Right ventricle myocardium superior (tissue), 1 donor: ENCODE measurements around the gene MARCHF10. TPM values are rescaled to one million over a fixed set of nuclear protein-coding genes. Genes with fewer than 3 reads are reported as not detected.

Experiments
- ATAC-seq: fragments of 200-7000 bp; cut with Tn5 transposase; one replicate; pipeline ENCODE4 v1.9.1; 2020; ENCODE audit warnings: mild to moderate bottlenecking; ENCODE audit not compliant: poor library complexity
- DNase-seq: peaks from one replicate; pipeline ENCODE4 v3.0.0-alpha.2; 2020
- intact Hi-C: fragments of 100-400 bp; cut with DNase I; formaldehyde crosslinking; loops from one replicate; pipeline ENCODE4 v1.11.2; 2022
- total RNA-seq: library from RNA; stranded (reverse); fragmentation: NEBNext Ultra II Directional; extraction: Animal tissue kit (Norgen Biotek cat#: 25700); gene quantifications from one replicate; pipeline ENCODE4 v1.2.1, GENCODE V29; 2021
- donor health status: DM: no; HTN: yes; CAD: no; lungs with severe emphysema.

The MARCHF10 gene
- total RNA-seq, 1 donor from 2014 or later = not detected

DNA sequence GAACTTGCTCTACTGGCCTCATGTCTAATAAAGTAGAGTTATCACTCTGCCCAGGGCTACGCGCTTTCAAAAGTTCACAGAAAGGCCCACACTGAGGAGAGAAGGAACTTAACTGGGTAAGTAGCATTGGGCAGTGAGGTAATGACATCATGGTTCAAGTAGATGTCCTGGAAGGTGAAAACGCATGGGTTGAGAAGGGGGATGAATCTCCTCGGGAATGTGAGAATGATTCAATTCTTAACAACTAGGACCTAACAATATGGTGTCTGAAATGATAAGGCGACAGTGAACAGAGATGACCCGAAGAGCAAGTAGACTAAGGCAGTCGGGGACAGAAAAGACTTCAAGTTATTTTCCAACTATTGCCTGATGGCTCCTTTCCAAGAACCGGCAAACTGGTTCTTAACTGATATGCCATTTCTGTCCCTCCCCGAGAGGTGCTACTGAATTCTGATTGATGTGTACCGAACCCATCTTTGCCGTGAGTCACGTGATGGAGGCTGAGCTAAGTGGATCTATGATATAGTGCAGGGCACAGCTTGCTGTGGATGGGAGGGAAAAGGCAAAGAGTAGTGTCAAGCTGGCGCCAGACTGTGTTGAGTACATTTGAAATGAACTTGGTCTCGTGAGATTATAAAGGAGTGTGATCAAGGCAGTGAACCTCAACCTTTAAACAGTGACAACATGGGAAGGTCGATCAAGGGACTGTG is 44.1 kb downstream of the MARCHF10 start:
- no peak for ATAC-seq
- intact Hi-C loops = no loop called here
- DNase-seq = no peak

DNA sequence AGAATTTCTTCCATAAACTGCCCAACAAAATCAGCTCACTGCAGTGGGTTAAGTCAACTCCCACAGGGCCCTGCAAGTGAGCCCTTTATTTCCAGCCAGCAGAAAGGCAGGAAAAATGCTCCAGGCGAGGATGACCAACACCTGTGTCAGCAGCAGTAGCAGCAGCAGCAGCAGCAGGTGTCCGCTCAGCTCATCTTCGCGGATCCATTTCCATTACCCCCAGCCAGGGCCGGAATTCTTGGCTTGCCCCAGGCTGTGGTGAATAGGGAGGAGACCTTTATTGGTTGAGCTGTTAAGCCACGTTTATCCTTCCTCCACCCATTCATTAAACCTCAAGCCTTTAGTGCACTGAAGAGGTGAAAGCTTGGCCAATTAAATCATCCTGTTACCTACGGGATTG is 46.2 kb downstream of the MARCHF10 start:
- no peak for DNase-seq
- intact Hi-C loops = no loop called here
- ATAC-seq = no peak

DNA sequence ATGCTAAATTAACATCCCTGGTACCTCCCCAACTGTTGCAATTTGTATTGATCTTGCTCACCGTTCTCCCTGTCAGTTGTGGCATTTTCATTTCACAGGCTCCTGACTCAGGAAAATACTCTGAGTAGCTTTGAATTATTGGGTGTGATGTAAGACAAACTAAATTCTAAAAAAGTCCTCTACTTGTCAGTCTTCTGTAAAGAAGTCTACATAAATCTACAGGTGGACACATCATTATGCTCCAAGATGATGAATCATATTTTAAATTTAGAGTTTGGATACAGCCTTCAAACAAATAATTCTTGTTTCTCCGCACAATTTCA is 47.2 kb downstream of the MARCHF10 start:
- ATAC-seq (no peak), DNase-seq (no peak)
- intact Hi-C loops = no loop called here

DNA sequence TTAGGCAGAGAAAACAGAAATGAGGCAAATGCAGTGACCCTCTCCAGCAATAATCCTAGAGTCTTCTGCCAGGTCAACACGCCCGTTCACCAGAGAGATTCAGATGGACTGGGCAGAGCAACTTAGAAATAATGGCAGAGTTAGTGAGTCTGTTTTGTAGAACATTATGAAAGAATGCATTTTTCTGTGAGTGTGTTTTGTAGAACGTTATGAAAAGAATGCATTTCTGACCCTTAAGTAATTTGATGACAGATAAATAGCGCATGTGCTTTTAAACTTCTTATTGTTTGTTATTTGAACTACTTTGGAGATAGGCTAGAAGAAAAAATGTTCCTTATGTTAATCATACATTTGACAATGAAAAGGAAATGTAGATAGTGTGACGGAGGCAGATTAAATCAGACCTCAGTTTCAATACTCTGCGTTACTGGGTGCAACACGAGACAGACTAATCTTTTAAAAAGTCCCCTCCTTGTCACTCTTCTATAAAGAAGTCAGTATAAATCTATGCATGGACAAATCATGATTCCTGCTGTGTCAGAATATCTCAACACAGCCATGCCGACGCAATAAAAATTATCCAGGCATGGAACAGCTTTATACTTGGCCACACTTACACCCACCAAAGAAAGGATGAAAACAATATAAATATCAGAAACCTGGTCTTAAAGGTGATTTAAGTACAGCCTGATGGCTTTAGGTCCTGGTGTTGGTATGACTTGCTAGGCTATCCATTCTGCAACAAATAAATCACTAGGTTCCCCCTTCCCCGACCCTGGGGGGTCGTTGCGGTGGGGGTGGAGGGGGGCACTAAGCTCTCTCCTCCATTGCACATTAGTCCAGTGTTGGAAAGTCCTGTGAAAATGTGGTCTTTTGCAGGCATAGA is 47.8 kb downstream of the MARCHF10 start:
- intact Hi-C loops = no loop called here

DNA sequence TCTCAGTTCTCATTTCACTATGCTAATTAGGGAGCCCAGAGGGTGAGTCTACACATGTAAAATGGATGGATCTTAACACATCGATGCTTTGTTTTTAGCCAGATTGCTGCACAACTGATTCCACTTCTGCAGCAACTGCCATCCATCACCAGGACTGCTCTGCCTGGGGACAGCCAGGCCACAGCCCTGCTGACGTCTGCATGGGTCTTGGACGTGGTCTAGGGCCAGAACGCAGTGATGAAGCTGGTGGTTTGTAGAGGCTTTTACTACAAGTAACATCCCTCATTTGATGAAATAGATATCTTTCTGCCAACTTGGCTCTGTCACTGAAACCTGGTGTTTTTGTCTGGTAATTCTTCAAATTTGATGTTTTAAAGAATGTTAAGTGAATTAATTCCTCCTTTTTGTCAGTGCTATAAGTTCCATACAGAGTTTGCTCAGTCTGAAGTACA is 50.6 kb downstream of the MARCHF10 start:
- intact Hi-C loops = no loop called here
- DNase-seq (no peak), ATAC-seq (no peak)

More for the DNA sequence above, 47.8 kb downstream of the MARCHF10 start:
- DNase-seq (no peak), ATAC-seq (no peak)

DNA sequence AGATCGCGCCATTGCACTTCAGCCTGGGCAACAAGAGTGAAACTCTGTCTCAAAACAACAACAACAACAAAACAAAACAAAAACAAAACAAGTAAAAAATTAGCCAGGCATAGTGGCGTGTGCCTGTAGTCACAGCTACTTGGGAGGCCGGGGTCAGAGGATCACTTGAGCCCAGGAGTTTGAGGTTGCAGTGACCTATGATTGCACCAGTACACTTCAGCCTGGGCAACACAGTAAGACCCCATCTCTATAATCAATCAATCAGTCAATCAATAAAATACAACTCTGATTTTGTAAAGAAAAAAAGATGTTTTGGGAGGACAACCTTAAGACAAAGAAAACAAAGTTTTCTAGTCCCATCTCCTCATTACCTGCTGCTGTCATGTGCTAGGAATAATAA is 51.9 kb downstream of the MARCHF10 start:
- no peak for ATAC-seq
- intact Hi-C loops = no loop called here
- no peak for DNase-seq

DNA sequence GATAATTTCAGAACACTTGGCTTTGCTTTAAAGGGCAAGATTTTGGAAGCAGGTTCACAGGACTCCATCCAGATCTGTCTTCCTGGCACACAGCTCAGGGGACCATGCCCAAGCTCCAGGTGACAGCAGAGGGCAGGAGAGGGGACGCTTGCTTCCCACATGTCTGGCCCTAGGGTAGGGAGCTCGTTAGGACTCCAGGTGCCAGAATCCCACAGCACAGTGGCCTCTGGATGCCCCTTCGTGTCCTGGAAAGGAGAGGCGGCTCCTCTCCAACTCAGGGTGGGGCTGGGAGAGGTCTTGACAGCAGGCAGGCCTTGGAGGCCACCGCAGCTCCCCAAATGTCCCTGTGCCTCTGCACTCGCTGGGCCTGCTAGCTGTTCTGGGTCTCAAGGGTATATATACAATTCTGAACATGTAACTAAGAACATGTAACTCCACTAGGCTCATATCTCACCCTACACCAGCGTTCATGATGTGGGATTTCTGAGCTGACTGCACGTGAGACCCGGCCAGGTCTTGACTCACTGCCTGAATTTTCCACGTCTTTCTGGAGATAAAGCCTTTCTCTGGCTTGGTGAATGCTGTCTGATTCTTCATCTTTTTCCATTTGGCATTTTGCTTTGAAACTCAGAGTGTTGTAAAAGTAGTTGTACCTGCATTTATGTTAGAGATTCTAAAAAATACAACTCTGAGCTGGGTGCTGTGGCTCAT is 52.8 kb downstream of the MARCHF10 start:
- DNase-seq (peak; percentile 44), ATAC-seq (peak; percentile 48)
- intact Hi-C loops = no loop called here

DNA sequence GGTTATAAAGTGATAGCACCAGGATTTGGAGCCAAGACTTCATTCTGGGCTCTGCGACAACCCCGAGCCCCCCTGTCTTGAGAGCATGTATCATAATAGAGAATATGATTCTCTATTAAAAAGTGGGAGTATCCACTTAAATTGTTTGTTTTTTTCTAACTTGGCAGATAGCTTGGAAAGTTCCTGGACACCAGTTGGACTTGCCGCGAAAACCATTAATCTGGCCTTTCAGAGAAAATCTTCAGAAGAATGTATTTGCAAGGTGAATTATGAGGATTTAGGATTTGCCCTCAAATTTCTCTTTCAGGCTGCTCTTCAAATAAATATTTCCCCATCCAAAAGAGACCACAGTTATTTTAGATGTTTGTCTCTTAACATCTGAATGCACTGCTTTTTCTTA is 53.5 kb downstream of the MARCHF10 start:
- intact Hi-C loops = no loop called here
- DNase-seq (no peak), ATAC-seq (no peak)

DNA sequence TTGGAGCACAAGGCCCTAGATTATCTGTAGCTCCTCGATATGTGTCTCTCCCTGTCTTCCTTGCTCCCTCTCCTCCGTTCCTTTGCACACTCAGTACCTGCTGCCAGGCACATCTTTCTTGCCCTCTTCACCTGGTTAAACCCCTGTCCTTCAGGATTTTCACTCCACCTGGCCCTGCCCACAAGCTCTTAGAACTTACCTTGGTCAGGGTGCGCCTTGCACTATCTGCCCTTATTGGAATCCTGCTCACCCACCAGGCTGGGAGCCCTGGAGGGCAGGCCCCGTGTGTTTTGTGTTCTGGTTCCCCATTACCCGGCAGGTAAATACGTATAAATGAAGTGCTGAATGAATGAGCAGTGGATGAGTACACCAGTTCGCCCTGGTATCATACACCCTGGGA is 54.6 kb downstream of the MARCHF10 start:
- ATAC-seq = no peak
- intact Hi-C loops = no loop called here

DNA sequence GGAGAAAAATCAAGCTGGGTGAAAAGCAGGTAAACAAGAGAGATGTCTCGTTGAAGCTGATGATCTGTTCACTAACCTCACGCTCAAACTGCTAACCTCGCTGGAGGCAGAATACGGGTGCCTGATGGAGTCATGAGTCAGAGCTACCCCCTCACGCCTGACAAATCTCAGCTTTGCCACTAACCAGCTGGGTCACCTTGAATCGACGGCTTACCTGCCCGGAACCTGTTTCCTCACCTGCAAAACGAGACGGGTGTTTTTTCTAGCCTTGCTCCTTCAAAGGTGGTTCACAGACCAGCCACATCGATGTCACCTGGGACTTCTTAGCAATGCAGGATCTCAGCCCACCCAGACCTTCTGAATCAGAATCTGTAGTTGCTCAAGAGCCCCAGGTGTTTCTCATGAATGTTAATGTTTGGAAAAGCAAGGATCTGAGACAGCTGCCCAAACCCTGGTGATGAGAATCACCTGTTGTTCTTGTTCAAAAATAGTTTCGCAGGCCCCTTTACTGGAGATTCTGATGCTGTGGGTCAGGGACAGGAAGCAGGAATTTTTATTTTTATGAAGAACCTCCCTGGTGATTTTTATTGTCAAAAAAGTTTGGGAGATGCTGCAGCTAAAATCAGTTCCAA is 56.9 kb downstream of the MARCHF10 start:
- intact Hi-C loops = no loop called here
- no peak for ATAC-seq
- DNase-seq = no peak

More for the DNA sequence above, 54.6 kb downstream of the MARCHF10 start:
- no peak for DNase-seq

DNA sequence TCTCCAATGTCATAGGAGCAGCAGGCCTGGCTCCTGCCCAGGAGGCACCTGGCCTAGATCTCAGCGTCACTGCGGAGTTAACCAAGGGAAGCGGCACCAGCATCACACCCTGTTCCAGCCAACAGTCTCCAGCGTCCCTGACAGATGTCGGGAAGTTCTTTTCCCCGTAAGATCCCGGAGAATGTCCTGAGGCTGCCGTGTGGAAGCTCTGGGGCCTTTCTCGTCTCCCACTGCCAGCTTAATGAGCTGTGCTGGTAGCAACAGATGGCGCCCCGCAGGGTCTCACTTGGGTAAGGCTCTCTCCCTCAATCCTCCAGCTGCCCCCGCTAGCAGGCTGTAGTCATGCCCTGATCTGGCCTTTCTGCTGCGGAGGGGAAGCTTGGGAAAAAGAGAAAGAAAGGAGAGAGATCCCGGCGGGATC is 57.5 kb downstream of the MARCHF10 start:
- intact Hi-C loops = no loop called here
- ATAC-seq (no peak), DNase-seq (no peak)

DNA sequence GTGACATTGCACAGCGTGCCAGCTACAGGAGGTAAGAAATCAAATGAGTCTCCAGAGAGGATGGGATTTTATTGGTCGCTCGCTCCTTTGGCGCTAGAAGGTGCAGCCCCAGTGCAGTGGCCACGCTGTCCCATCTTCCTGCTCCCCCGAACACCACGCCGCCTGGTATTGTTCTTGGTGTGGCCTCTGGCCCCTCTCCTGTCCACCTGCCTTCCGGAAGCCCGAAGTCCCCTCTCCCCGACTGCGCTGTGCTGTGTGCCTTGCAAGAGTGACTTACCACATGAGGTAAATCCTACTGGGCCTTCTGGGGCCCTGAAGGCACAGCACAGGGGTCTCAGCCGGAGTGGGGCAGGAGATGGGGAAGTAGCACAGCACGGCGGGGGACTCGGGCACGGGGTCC is 58.2 kb downstream of the MARCHF10 start:
- no peak for DNase-seq
- ATAC-seq = no peak
- intact Hi-C loops = no loop called here

DNA sequence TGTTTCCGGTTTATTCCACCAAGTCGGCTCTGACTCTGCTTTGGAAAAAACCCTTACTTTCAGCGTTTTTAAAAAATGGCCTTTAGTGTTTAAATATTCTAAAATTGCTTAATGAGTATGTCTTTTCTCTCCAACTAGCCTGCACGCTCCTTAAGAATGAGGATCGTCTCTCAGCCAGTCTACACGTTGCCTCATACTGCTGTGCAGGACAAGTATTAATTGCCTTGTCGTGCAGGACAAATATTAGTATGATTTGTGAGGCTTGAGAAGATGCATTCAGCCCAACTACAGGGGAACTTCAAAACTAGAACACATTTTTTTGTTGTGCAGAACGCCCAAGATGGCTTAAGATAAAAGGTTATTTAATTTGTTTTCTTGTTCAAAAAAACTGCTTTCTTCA is 61.2 kb downstream of the MARCHF10 start:
- ATAC-seq (no peak), DNase-seq (no peak)
- intact Hi-C loops = no loop called here

DNA sequence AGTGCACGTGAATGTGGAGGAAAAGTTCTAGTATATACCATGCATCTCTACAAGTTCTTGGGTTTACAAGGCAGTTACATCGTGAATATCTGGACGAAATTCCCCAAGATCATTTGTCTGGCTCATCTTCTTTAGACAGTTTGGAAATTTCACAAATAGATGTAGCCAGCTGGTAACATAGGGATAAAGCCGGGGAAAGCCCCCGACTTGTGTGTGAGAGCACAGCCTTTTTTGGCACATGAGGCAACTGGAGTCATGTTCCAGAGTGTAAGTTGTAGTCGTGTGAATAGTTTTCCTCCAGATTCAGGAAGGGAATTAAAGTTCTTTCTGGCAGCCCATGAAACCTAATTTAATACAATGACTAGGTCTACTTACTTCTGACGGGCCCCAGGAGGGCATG is 62.3 kb downstream of the MARCHF10 start:
- intact Hi-C loops = no loop called here
- ATAC-seq = no peak

DNA sequence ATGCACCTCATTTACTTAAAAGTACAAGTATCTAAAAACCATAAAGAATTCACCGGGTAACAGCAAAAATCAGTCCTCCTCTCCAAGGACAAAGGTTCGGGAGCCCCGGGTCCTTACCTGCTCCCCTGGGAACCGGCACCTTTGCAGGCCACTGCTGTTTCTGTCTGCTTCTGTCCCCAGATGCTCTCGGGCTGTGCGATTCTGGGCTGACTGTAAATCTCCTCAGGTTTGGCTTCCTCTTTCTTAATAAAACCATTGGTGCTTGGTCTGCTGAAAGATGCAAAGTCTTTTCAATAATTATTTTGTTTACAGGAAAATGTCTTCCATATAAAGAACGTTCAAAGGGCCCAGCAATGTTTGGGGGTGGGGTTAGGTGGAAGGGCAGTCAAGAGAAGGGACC is 63.9 kb downstream of the MARCHF10 start:
- DNase-seq (no peak), ATAC-seq (no peak)
- intact Hi-C loops = no loop called here

More for the DNA sequence above, 62.3 kb downstream of the MARCHF10 start:
- no peak for DNase-seq

DNA sequence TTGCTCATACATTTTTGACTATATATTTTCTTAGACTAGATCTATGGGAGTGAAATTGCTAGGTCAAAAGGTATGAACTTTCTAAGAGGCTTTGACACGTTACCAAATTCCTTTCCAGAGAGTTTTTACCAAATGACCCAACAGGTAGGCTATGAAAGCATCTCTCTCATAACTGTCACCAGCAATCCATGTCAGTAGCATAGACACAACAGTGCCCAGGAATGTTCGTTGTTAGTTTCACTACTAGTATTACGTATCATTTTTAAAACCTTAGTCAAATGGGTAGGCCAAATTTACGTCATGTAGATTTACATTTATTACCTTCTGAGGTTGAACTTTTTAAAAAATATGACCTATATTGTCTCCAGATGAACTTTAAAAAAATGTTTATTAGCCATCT is 66.8 kb downstream of the MARCHF10 start:
- intact Hi-C loops = no loop called here
- no peak for ATAC-seq
- DNase-seq = no peak

DNA sequence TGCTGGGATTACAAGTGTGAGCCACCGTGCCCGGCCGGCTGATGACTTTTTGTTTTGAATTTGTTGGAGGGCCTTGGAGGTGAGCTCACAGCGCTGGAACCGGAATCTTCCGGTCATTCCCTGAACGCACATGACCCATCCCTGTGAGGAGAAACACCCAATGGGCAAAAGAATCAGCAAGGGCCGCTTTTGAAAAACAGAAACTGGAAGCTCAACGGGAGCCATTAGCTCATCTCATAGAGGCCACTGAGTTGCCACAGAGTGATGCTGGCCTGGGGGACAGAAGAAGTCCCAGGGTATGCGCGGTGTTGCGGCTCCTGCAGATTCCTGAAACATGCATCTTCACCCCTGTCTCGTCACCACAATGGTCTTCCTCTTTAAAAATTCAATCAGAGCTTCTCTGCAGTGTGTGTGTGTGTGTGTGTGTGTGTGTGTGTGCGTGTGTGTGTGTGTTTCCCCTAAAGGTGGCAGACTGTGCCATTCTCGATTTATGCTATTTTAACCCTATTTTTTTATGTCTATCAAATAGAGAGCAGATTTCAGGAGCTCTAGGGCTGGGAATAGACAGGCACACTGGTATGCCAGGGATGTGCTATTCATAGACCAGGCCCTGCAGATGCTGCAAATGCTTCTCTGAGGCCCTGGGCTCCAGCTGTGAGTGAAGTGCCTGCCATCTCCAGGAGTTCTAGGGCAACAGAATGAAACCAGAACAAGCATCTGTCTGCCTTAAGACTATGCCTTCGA is 68.3 kb downstream of the MARCHF10 start:
- peak; percentile 52 for ATAC-seq

DNA sequence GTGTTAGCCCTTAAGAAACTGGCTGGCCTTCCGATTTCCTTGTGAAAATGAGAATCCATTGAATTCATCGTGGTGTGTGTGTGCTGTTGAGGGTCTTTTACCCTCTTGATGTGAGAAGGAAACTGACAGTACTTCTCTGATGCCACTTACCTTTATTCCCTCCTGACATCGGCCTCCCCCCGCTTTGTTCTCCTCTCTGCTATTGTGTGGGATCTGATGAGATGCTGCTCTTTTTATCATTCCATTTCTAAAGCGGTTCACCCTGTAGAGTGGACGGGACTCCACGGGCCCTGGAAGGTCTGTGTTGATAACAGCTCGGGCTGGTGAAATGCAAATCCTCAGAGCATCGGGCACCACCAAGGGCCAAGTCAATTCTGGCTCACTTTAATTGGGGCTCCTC is 69.8 kb downstream of the MARCHF10 start:
- ATAC-seq (no peak), DNase-seq (no peak)
- intact Hi-C loops = no loop called here

More for the DNA sequence above, 68.3 kb downstream of the MARCHF10 start:
- no peak for DNase-seq
- intact Hi-C loops = no loop called here
